Karpas-422 (cell line): ENCODE data around the gene RRP1. TPM values are rescaled to one million over a fixed set of nuclear protein-coding genes. Genes with fewer than 3 reads are reported as not detected.
A peak's percentile ranks its signal among the peaks of the same experiment; 100 is the strongest.

Source experiments
- DNase-seq: peaks from one replicate; pipeline ENCODE4 v3.0.0-alpha.2; 2015
- H2AFZ ChIP-seq: fragments of 200-600 bp; sonication (generic); 2 replicates; pipeline ENCODE4 v1.6.1; 2014; ENCODE audit warnings: antibody characterized with exemption, low read length, mixed read lengths
- H3K27ac ChIP-seq: fragments of 200-600 bp; sonication (generic); 2 replicates; pipeline ENCODE4 v1.5.1; 2014; ENCODE audit warnings: mild to moderate bottlenecking, low read length, moderate library complexity
- H3K27me3 ChIP-seq: fragments of 200-600 bp; sonication (generic); 2 replicates; pipeline ENCODE4 v1.6.1; 2014; ENCODE audit warnings: low read length, mixed read lengths
- H3K36me3 ChIP-seq: fragments of 200-600 bp; sonication (generic); 2 replicates; pipeline ENCODE4 v1.6.1; 2014; ENCODE audit warnings: low read length, mixed read lengths; ENCODE audit not compliant: insufficient read depth
- H3K4me1 ChIP-seq: fragments of 200-600 bp; sonication (generic); 2 replicates; pipeline ENCODE4 v1.6.1; 2014; ENCODE audit warnings: mild to moderate bottlenecking, low read length, mixed read lengths
- H3K4me2 ChIP-seq: fragments of 200-600 bp; sonication (generic); 2 replicates; pipeline ENCODE4 v1.6.1; 2014; ENCODE audit warnings: low read length, low read depth, mild to moderate bottlenecking; ENCODE audit not compliant: poor library complexity, severe bottlenecking
- H3K4me3 ChIP-seq: fragments of 200-600 bp; sonication (generic); 2 replicates; pipeline ENCODE4 v1.5.1; 2014; ENCODE audit warnings: mild to moderate bottlenecking, antibody characterized with exemption, low read length, mixed read lengths
- H3K79me2 ChIP-seq: fragments of 200-600 bp; sonication (generic); 2 replicates; pipeline ENCODE4 v1.6.1; 2014; ENCODE audit warnings: mild to moderate bottlenecking, low read length, mixed read lengths
- H3K9ac ChIP-seq: fragments of 200-600 bp; sonication (generic); 2 replicates; pipeline ENCODE4 v1.6.0; 2014; ENCODE audit warnings: low read length
- H3K9me2 ChIP-seq: fragments of 200-600 bp; sonication (generic), shearing (Covaris generic); replicated peaks from 2 replicates; pipeline ENCODE4 v1.6.0; 2014; ENCODE audit warnings: mild to moderate bottlenecking, low read length, moderate library complexity; ENCODE audit not compliant: insufficient read depth
- H3K9me3 ChIP-seq: fragments of 300-700, 200-600 bp; sonication (generic); 2 replicates; pipeline ENCODE4 v1.6.1; 2014; ENCODE audit warnings: low read length, mixed read lengths
- H4K20me1 ChIP-seq: fragments of 200-600 bp; sonication (generic); 2 replicates; pipeline ENCODE4 v1.6.1; 2014; ENCODE audit warnings: mild to moderate bottlenecking, antibody characterized with exemption, low read length, low read depth; ENCODE audit not compliant: insufficient read depth
- total RNA-seq: library from RNA; depleted of rRNA; stranded (reverse); fragments of >200 nt; shearing (Covaris generic); gene quantifications from 2 replicates; pipeline ENCODE4 v1.2.3, GENCODE V29; 2014; ENCODE audit warnings: low replicate concordance

Gene RRP1
- total RNA-seq, 1 experiment from 2014 or later = 28.8 TPM

DNA sequence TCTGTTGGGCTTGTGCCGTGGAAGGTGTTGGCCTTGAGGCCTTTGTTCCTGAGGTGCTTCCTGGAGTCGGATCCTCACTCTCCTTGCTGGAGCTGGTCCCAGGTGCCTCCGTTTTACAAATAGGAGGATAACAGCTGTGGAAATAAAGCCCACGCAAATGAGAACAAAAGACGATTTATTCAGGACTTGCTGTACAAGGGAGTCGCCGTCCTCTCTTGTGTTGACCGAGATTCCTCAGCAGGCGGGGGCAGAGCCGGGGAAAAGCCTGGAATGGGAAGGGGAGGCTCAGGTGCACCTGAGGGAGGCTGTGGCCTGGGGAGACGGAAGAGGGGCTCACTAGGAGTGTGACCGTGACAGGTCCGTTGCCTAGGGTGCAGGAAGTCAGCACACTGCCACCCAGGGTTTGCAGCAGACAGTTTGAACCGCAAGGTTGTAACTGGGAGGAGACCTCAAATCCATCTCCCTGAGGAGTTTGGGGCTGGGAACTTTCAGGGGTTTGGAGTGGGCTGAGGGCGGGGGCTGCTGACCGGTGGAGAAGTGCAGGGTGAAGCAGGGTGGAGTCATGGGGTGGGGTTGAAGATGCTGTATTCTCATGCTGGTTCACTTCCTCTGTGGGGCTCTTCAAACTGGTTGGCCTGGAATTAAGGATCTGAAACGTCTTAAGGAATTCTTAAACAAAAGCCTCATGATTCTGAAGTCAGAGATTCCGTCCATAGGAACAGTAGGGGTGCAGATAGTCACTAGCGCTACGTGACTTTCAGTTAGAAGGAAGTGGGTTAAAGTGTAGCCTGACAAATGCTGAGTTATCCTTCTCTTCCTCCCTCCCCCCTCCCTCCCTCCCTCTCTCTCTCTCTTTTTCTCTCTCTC, 10.7 kb upstream of the RRP1 start:
- peaks cover 8% of the 10 kb centered on the region for H3K36me3 ChIP-seq
- no peaks in the 10 kb centered on the region for H3K9me3 ChIP-seq
- no peaks in the 10 kb centered on the region for H3K27me3 ChIP-seq
- no peak overlapping the region for H3K27ac ChIP-seq
- DNase-seq = no peak
- H3K4me1 ChIP-seq = peaks cover 21% of the 10 kb centered on the region
- peaks cover 12% of the 10 kb centered on the region; the same call in 1 of the 2 replicates for H4K20me1 ChIP-seq
- no peak overlapping the region for H3K9ac ChIP-seq
- no peak overlapping the region for H2AFZ ChIP-seq
- H3K9me2 ChIP-seq = no peaks in the 10 kb centered on the region
- H3K79me2 ChIP-seq = peaks cover 14% of the 10 kb centered on the region
- no peak overlapping the region for H3K4me2 ChIP-seq
- no peak overlapping the region for H3K4me3 ChIP-seq

DNA sequence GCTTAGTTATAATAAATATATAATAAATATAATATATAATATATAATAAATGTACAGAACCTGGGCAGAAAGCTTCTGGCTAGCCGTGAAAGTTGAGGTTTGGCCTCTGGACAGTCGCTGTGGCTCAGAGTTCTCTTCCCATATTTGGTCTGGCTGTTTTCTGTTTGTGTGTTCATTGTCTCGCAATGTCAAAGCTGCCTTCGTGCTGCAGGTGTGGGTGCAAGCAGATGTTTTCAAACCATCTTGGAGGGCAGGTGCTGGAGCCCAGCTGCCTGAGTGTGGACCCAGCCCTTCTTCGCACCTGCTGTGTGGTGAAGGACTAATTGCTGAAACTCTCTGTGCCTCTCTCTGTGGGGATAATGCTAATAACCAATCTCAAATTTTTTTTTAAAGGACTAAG, 9.7 kb upstream of the RRP1 start:
- Histone ChIP-seq H3K9me3 (no peaks in the 10 kb centered on the region), H3K36me3 (0 out of 2 replicates have a peak, but pooled peaks cover under 1% of the 10 kb centered on the region), H3K27ac (no peak overlapping the region), H3K4me3 (no peak overlapping the region), H3K4me2 (no peak overlapping the region), H2AFZ (no peak overlapping the region), H4K20me1 (peaks cover 6% of the 10 kb centered on the region; the same call in 1 of the 2 replicates), H3K9me2 (no peaks in the 10 kb centered on the region), H3K79me2 (peaks cover 11% of the 10 kb centered on the region), H3K4me1 (peaks cover 18% of the 10 kb centered on the region), H3K9ac (no peak overlapping the region), H3K27me3 (no peaks in the 10 kb centered on the region)
- DNase-seq = no peak

GRCh38 chr21:43781846-43782245, 7.5 kb upstream of the RRP1 start:
- Histone ChIP-seq H3K4me1 (peaks cover 5% of the 10 kb centered on the region), H3K4me3 (no peak overlapping the region), H4K20me1 (no peaks in the 10 kb centered on the region), H3K27me3 (no peaks in the 10 kb centered on the region), H3K36me3 (no peaks in the 10 kb centered on the region), H3K9ac (no peak overlapping the region), H3K9me3 (no peaks in the 10 kb centered on the region), H3K27ac (no peak overlapping the region), H3K79me2 (no peaks in the 10 kb centered on the region), H2AFZ (no peak overlapping the region), H3K4me2 (no peak overlapping the region), H3K9me2 (no peaks in the 10 kb centered on the region)
- no peak for DNase-seq

GRCh38 chr21:43782431-43783097, 6.8 kb upstream of the RRP1 start:
- no peaks in the 10 kb centered on the region for H3K9me3 ChIP-seq
- no peak overlapping the region for H3K4me2 ChIP-seq
- no peaks in the 10 kb centered on the region for H4K20me1 ChIP-seq
- no peak overlapping the region for H2AFZ ChIP-seq
- no peak overlapping the region for H3K9ac ChIP-seq
- H3K79me2 ChIP-seq = no peaks in the 10 kb centered on the region
- H3K4me3 ChIP-seq = no peak overlapping the region
- peaks cover 5% of the 10 kb centered on the region for H3K4me1 ChIP-seq
- no peaks in the 10 kb centered on the region for H3K27me3 ChIP-seq
- no peak for DNase-seq
- H3K9me2 ChIP-seq = no peaks in the 10 kb centered on the region
- H3K27ac ChIP-seq = no peak overlapping the region
- no peaks in the 10 kb centered on the region for H3K36me3 ChIP-seq

DNA sequence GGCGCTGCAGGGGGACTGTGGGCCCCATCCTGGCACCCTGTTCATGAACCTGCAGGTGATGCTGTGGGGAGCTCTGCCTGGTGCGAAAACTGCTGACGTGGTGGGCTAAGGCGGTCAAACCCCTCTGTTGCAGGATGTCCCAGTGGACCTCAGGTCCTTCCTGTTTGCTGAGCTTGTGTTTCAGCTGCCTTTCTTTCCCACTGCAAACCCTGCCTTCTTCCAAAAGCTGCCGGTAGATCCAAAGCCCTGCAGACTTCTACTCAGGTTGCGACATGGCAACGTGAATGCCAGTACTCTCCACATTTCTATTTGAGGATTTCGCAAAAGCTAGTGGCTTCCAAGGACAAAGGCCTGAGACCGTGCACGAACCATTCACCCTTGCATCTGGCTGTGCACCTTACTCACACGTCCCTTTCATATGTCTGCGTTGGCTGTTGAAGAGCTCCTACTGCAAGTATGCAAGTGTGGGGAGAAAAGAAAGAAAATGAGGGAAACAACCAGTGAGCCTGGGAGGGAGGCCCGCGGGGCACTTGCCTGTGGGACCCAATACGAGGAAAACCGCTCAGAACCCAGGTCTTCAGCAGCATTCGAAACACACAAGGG, 6.2 kb upstream of the RRP1 start:
- Histone ChIP-seq H3K9me3 (no peaks in the 10 kb centered on the region), H3K79me2 (no peaks in the 10 kb centered on the region), H3K27ac (no peak overlapping the region), H2AFZ (no peak overlapping the region), H3K27me3 (no peaks in the 10 kb centered on the region), H3K36me3 (no peaks in the 10 kb centered on the region), H3K4me1 (peaks cover 5% of the 10 kb centered on the region), H4K20me1 (no peaks in the 10 kb centered on the region), H3K9ac (no peak overlapping the region), H3K4me3 (no peak overlapping the region), H3K9me2 (no peaks in the 10 kb centered on the region), H3K4me2 (no peak overlapping the region)
- no peak for DNase-seq

- H4K20me1 ChIP-seq = peaks cover 4% of the 10 kb centered on the region
- H3K27ac ChIP-seq = no peak overlapping the region
- peaks cover 12% of the 10 kb centered on the region for H3K4me1 ChIP-seq
- no peak for DNase-seq
- no peak overlapping the region for H3K9ac ChIP-seq
- H3K79me2 ChIP-seq = peaks cover 8% of the 10 kb centered on the region
- no peaks in the 10 kb centered on the region for H3K9me3 ChIP-seq
- no peaks in the 10 kb centered on the region for H3K27me3 ChIP-seq
- no peak overlapping the region for H3K4me3 ChIP-seq
- H2AFZ ChIP-seq = no peak overlapping the region
- H3K9me2 ChIP-seq = no peaks in the 10 kb centered on the region
- no peak overlapping the region for H3K4me2 ChIP-seq
- H3K36me3 ChIP-seq = no peaks in the 10 kb centered on the region
Observed at GRCh38 chr21:43785134-43785533, 4.2 kb upstream of the RRP1 start.

GRCh38 chr21:43786300-43786806, 3.0 kb upstream of the RRP1 start:
- peak; percentile 40 for DNase-seq
- peaks cover 17% of the 10 kb centered on the region for H3K4me1 ChIP-seq
- no peak overlapping the region for H2AFZ ChIP-seq
- peaks cover 4% of the 10 kb centered on the region for H4K20me1 ChIP-seq
- H3K9ac ChIP-seq = no peak overlapping the region
- no peak overlapping the region for H3K4me3 ChIP-seq
- H3K9me2 ChIP-seq = no peaks in the 10 kb centered on the region
- no peak overlapping the region for H3K27ac ChIP-seq
- H3K36me3 ChIP-seq = peaks cover 6% of the 10 kb centered on the region; the same call in 1 of the 2 replicates
- no peaks in the 10 kb centered on the region for H3K27me3 ChIP-seq
- peaks cover 20% of the 10 kb centered on the region for H3K79me2 ChIP-seq
- no peak overlapping the region for H3K4me2 ChIP-seq
- H3K9me3 ChIP-seq = no peaks in the 10 kb centered on the region
